Type B pancreatic cell (in vitro differentiated cells): Measurements from ENCODE around the gene ITGA1. TPM values are rescaled to one million over a fixed set of nuclear protein-coding genes. Genes with fewer than 3 reads are reported as not detected.
"Not testable (repeated sequence)": the region's sequence is repeated elsewhere in the genome, so short reads cannot be mapped to it uniquely, and the experiment has no call there.

Source experiments
- DNase-seq: peaks from one replicate; pipeline ENCODE4 v3.0.0; 2021; ENCODE audit warnings: mixed read lengths; ENCODE audit not compliant: unreplicated experiment; ENCODE audit errors: extremely low spot score
- H3K27ac Mint-ChIP-seq: 2 replicates; pipeline ENCODE4 v1.8.0; 2021; ENCODE audit warnings: mild to moderate bottlenecking, mixed read lengths
- H3K27me3 Mint-ChIP-seq: 2 replicates; pipeline ENCODE4 v1.8.0; 2021; ENCODE audit warnings: mixed read lengths
- H3K36me3 Mint-ChIP-seq: 2 replicates; pipeline ENCODE4 v1.8.0; 2021; ENCODE audit warnings: mixed read lengths
- H3K4me1 Mint-ChIP-seq: one replicate; pipeline ENCODE4 v1.8.0; 2021; ENCODE audit warnings: mixed read lengths; ENCODE audit not compliant: unreplicated experiment
- H3K4me3 Mint-ChIP-seq: 2 replicates; pipeline ENCODE4 v1.8.0; 2021; ENCODE audit warnings: mild to moderate bottlenecking, mixed read lengths
- H3K9me3 Mint-ChIP-seq: 2 replicates; pipeline ENCODE4 v1.8.0; 2021; ENCODE audit warnings: mixed read lengths
- CTCF ChIP-seq: fragments of 200-600 bp; sonication (generic); conservative IDR thresholded peaks from 2 replicates; pipeline ENCODE4 v1.5.0; 2021; ENCODE audit warnings: antibody characterized with exemption, mild to moderate bottlenecking
- total RNA-seq: library from RNA; stranded (reverse); gene quantifications from 2 replicates; pipeline ENCODE4 v1.2.1, GENCODE V29; 2021; ENCODE audit warnings: low replicate concordance

Gene ITGA1
- total RNA-seq, 1 donor from 2014 or later: 17.0 TPM

- DNase-seq: no peak
- Mint-ChIP-seq H3K36me3 (no peaks in the 10 kb centered on the region), H3K4me1 (peaks cover 4% of the 10 kb centered on the region)
Measured at GRCh38 chr5:52743970-52744369, 43.7 kb upstream of the ITGA1 start.

DNA sequence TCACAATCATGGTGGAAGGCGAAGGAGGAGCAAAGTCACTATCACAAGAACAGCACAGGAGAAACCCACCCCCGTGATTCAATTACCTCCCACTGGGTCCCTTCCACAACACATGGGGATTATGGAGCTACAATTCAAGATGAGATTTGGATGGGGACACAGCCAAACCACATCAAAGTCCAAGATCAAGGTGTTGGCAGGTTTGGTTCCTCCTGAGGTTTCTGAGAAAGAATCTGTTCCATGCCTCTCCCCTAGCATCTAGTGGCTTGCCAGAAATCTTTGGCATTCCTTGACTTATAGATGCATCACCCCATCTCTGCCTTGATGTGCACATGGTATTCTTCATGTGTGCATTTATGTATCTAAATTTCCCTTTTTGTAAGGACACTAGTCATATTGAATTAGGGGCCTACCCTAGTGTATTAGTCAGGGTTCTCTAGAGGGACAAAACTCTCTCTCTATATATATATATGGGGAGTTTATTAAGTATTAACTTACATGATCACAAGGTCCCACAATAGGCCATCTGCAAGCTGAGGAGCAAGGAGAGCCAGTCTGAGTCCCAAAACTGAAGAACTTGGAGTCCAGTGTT is 42.8 kb upstream of the ITGA1 start:
- H3K36me3 Mint-ChIP-seq, H3K4me1 Mint-ChIP-seq, H3K4me3 Mint-ChIP-seq, H3K27ac Mint-ChIP-seq, DNase-seq, H3K9me3 Mint-ChIP-seq, H3K27me3 Mint-ChIP-seq: not testable (repeated sequence)

More at GRCh38 chr5:52743970-52744369, 43.7 kb upstream of the ITGA1 start:
- Mint-ChIP-seq H3K27me3 (peaks cover 3% of the 10 kb centered on the region), H3K9me3 (no peaks in the 10 kb centered on the region), H3K27ac (no peak overlapping the region), H3K4me3 (no peak overlapping the region)
- TF ChIP-seq CTCF: no peak

- no peaks in the 10 kb centered on the region for H3K9me3 Mint-ChIP-seq
- DNase-seq: no peak
- TF ChIP-seq CTCF: no peak
- no peak overlapping the region for H3K27ac Mint-ChIP-seq
- H3K27me3 Mint-ChIP-seq: peaks cover 3% of the 10 kb centered on the region
- H3K36me3 Mint-ChIP-seq: no peaks in the 10 kb centered on the region
- no peak overlapping the region for H3K4me3 Mint-ChIP-seq
- H3K4me1 Mint-ChIP-seq: peaks cover 4% of the 10 kb centered on the region
Measured at GRCh38 chr5:52746539-52746938, 41.2 kb upstream of the ITGA1 start.

- H3K9me3 Mint-ChIP-seq: no peaks in the 10 kb centered on the region
- peaks cover 3% of the 10 kb centered on the region for H3K27me3 Mint-ChIP-seq
- no peak overlapping the region for H3K27ac Mint-ChIP-seq
- DNase-seq: no peak
- H3K4me1 Mint-ChIP-seq: peaks cover 4% of the 10 kb centered on the region
- no peak for TF ChIP-seq CTCF
- no peak overlapping the region for H3K4me3 Mint-ChIP-seq
- no peaks in the 10 kb centered on the region for H3K36me3 Mint-ChIP-seq
Measured at GRCh38 chr5:52748590-52748989, 39.1 kb upstream of the ITGA1 start.

DNA sequence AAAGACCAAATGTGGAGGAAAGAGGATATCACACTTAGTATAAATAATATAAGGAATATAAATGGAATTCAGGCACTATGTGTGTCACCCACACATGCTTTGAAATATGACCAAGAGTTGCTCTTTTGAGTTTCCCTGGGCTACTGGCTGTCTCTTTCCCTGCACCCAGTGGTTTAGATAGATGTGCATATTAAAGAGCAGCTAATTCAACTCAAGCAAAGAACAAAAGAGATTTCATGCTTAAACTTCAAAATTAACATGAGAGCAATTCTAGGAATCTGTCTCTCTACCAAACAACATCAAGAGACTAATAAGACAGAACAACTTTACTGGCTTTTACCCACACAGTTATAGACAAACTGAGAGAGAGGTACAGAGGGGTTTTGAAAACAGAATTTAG is 38.0 kb upstream of the ITGA1 start:
- H3K4me3 Mint-ChIP-seq: no peak overlapping the region
- no peak overlapping the region for H3K27ac Mint-ChIP-seq
- no peaks in the 10 kb centered on the region for H3K4me1 Mint-ChIP-seq
- no peak for DNase-seq
- no peaks in the 10 kb centered on the region for H3K9me3 Mint-ChIP-seq
- no peak for TF ChIP-seq CTCF
- H3K27me3 Mint-ChIP-seq: peaks cover 3% of the 10 kb centered on the region
- H3K36me3 Mint-ChIP-seq: no peaks in the 10 kb centered on the region

DNA sequence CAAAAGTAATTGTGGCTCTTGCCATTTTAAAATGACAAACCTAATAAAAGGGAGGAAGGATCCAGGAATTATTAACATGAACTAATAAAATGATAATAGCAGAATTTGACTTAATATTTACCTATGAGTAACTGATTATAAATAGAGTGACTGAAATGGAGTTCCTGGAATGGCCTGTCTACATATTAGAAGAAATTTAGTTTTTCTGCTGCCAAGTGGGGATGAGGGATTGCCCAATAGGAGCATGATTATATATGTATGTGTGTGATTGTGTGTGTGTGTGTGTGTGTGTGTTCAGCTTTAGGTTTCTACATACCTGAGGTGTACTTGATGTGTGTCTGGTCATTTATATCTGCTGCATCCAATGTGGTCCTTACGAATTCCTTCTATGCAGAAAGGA is 36.6 kb upstream of the ITGA1 start:
- H3K27ac Mint-ChIP-seq: no peak overlapping the region
- no peaks in the 10 kb centered on the region for H3K36me3 Mint-ChIP-seq
- TF ChIP-seq CTCF: no peak
- H3K27me3 Mint-ChIP-seq: peaks cover 3% of the 10 kb centered on the region
- H3K4me3 Mint-ChIP-seq: no peak overlapping the region
- DNase-seq: no peak
- no peaks in the 10 kb centered on the region for H3K9me3 Mint-ChIP-seq
- no peaks in the 10 kb centered on the region for H3K4me1 Mint-ChIP-seq
